ENCODE results near the gene LIX1. TPM values are rescaled to one million over a fixed set of nuclear protein-coding genes. Genes with fewer than 3 reads are reported as not detected.

Gene LIX1
- total and polyA plus RNA-seq, 4 donors: not detected

DNA sequence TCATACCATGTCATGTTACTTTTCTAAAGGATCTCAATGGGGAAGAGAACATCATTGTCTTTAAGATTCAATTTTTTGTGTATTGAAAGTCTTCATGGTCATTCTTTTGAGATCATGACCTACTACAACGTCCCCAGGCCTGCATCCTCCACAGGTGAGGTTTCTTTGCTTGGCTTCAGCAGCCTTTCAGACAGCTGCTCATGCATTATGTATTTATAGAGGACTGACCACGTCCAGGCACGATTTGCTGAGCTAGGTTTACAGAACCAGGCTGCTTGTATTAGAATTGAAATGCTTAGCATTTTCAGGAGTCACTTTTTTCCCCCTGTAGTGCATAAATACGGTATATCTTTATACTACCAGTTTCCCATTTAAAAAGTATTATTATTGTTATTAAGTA is 70.4 kb downstream of the LIX1 start:
- H3K27ac ChIP-seq (ENCODE audit: low read depth in 1 of 2, low read length in 2 of 2): no peak overlapping the region
- H3K4me3 ChIP-seq (ENCODE audit: low read depth in 1 of 3, low read length in 3 of 3): no peak overlapping the region
- no peak overlapping the region for H3K9ac ChIP-seq (ENCODE audit: low read depth in 1 of 2, low read length in 2 of 2)
- 79% methylated on average over 4 of the region's 4 CpGs for WGBS
- DNase-seq (ENCODE audit: low spot score): no peak
- H3K9me3 ChIP-seq (ENCODE audit: control insufficient read depth in 4 of 4, low read length in 3 of 4): no peaks in the 10 kb centered on the region
- H3K4me1 ChIP-seq (ENCODE audit: control insufficient read depth in 4 of 4, insufficient read depth in 4 of 4, low read length in 3 of 4): no peaks in the 10 kb centered on the region
- no peaks in the 10 kb centered on the region for H3K27me3 ChIP-seq (ENCODE audit: control insufficient read depth in 4 of 4, insufficient read depth in 4 of 4, low read length in 3 of 4)
- no peaks in the 10 kb centered on the region for H3K36me3 ChIP-seq (ENCODE audit: control insufficient read depth in 4 of 4, insufficient read depth in 3 of 4, low read depth in 1 of 4, low read length in 3 of 4)
- TF ChIP-seq JUND (IDR thresholded peaks at IDR 0.05): no peak
- no peak for TF ChIP-seq FOXA2 (IDR thresholded peaks at IDR 0.05)
- TF ChIP-seq EGR1 (IDR thresholded peaks at IDR 0.05; ENCODE audit: low read depth in 2 of 2): no peak
- no peak for TF ChIP-seq GABPA (IDR thresholded peaks at IDR 0.05 in 1 of 2, conservative IDR thresholded peaks at IDR 0.05 in 1 of 2)
- TF ChIP-seq TAF1 (conservative IDR thresholded peaks at IDR 0.05): no peak

DNA sequence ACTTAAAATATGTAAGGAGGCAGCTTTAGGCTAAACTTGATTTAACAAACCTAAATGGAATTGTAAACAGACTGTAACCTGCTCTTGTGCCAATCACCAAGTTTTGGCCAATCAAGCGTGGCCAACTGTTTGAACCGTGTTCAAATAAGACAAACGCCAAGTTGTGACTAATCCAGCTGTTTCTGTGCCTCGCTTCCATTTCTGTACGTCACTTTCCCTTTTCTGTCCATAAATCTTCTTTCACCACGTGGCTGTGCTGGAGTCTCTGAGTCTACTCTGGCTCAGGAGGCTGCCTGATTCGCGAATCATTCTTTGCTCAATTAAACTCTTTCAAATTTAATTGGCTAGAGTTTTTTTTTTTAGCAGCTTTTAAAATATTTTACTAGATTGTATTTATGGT is 71.3 kb downstream of the LIX1 start:
- no peak overlapping the region for H3K27ac ChIP-seq (ENCODE audit: low read depth in 1 of 2, low read length in 2 of 2)
- WGBS: 85% methylated on average over 8 of the region's 8 CpGs

DNA sequence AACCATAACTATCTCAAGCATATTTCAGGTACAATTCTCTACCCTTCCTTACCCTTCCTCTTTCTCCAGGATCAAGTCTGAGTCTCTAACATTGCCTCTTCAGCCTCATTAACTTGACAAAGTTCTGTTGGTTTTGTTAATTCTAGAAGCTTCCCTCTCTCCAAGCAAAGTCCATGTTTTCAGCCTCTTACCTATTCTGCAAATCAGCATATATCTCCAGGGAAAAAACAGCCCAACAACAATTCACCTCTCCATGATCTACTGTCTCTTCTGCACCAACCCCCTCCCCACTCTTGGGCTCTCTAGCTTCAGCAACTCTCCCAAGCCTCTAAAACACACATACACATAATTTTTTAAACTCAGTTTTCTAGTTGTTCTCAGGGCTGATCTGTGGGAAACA is 72.2 kb downstream of the LIX1 start:
- Histone ChIP-seq H3K27me3 (ENCODE audit: control insufficient read depth in 4 of 4, insufficient read depth in 4 of 4, low read length in 3 of 4) (no peaks in the 10 kb centered on the region), H3K27ac (ENCODE audit: low read depth in 1 of 2, low read length in 2 of 2) (no peak overlapping the region), H3K4me3 (ENCODE audit: low read depth in 1 of 3, low read length in 3 of 3) (no peak overlapping the region), H3K9me3 (ENCODE audit: control insufficient read depth in 4 of 4, low read length in 3 of 4) (no peaks in the 10 kb centered on the region), H3K9ac (ENCODE audit: low read depth in 1 of 2, low read length in 2 of 2) (no peak overlapping the region), H3K4me1 (ENCODE audit: control insufficient read depth in 4 of 4, insufficient read depth in 4 of 4, low read length in 3 of 4) (no peaks in the 10 kb centered on the region), H3K36me3 (ENCODE audit: control insufficient read depth in 4 of 4, insufficient read depth in 3 of 4, low read depth in 1 of 4, low read length in 3 of 4) (no peaks in the 10 kb centered on the region)
- no peak for DNase-seq (ENCODE audit: low spot score)
- TF ChIP-seq JUND (IDR thresholded peaks at IDR 0.05) (no peak), FOXA1 (IDR thresholded peaks at IDR 0.05) (no peak), GABPA (IDR thresholded peaks at IDR 0.05 in 1 of 2, conservative IDR thresholded peaks at IDR 0.05 in 1 of 2) (no peak)

More for the DNA sequence above, 71.3 kb downstream of the LIX1 start:
- no peak for DNase-seq (ENCODE audit: low spot score)
- H3K27me3 ChIP-seq (ENCODE audit: control insufficient read depth in 4 of 4, insufficient read depth in 4 of 4, low read length in 3 of 4): no peaks in the 10 kb centered on the region
- no peaks in the 10 kb centered on the region for H3K36me3 ChIP-seq (ENCODE audit: control insufficient read depth in 4 of 4, insufficient read depth in 3 of 4, low read depth in 1 of 4, low read length in 3 of 4)
- no peaks in the 10 kb centered on the region for H3K4me1 ChIP-seq (ENCODE audit: control insufficient read depth in 4 of 4, insufficient read depth in 4 of 4, low read length in 3 of 4)
- no peak overlapping the region for H3K9ac ChIP-seq (ENCODE audit: low read depth in 1 of 2, low read length in 2 of 2)
- no peaks in the 10 kb centered on the region for H3K9me3 ChIP-seq (ENCODE audit: control insufficient read depth in 4 of 4, low read length in 3 of 4)
- TF ChIP-seq, protein P1, sequence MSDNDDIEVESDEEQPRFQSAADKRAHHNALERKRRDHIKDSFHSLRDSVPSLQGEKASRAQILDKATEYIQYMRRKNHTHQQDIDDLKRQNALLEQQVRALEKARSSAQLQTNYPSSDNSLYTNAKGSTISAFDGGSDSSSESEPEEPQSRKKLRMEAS (IDR thresholded peaks at IDR 0.05): no peak
- no peak overlapping the region for H3K4me3 ChIP-seq (ENCODE audit: low read depth in 1 of 3, low read length in 3 of 3)

DNA sequence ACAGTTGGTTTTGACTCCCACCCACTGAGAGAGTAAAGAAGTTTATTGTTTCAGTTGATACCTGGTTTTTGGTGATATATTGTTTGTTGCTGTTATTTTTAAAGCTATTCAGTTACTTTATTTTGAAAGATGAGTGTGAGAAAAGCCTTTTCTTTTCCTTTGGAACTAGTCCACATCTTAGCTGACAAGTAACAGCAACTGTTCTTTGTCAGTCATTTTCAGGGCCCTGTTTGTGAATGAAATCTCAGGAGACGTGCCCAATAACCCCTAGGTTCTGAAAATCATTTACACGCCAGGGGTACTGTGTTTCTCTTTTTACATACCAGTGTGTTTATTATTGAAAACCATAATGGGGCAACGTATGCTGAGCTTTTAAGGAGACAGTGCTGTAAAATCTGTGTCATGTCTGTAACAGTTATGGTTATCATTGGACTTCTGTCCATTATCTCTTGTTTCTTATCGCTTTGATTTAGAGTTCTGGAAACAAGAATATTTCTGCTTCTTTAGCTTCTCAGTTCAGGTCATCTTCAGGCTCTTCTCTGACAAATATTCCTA is 75.0 kb downstream of the LIX1 start:
- WGBS: 86% methylated on average over 4 of the region's 4 CpGs

More for the DNA sequence above, 75.0 kb downstream of the LIX1 start:
- no peak for DNase-seq (ENCODE audit: low spot score)
- Histone ChIP-seq H3K4me3 (ENCODE audit: low read depth in 1 of 3, low read length in 3 of 3) (no peak overlapping the region), H3K36me3 (ENCODE audit: control insufficient read depth in 4 of 4, insufficient read depth in 3 of 4, low read depth in 1 of 4, low read length in 3 of 4) (no peaks in the 10 kb centered on the region), H3K9ac (ENCODE audit: low read depth in 1 of 2, low read length in 2 of 2) (no peak overlapping the region), H3K4me1 (ENCODE audit: control insufficient read depth in 4 of 4, insufficient read depth in 4 of 4, low read length in 3 of 4) (no peaks in the 10 kb centered on the region), H3K27ac (ENCODE audit: low read depth in 1 of 2, low read length in 2 of 2) (no peak overlapping the region), H3K9me3 (ENCODE audit: control insufficient read depth in 4 of 4, low read length in 3 of 4) (no peaks in the 10 kb centered on the region), H3K27me3 (ENCODE audit: control insufficient read depth in 4 of 4, insufficient read depth in 4 of 4, low read length in 3 of 4) (no peaks in the 10 kb centered on the region)
- no peak for TF ChIP-seq GABPA (IDR thresholded peaks at IDR 0.05 in 1 of 2, conservative IDR thresholded peaks at IDR 0.05 in 1 of 2)
- TF ChIP-seq, protein P2, sequence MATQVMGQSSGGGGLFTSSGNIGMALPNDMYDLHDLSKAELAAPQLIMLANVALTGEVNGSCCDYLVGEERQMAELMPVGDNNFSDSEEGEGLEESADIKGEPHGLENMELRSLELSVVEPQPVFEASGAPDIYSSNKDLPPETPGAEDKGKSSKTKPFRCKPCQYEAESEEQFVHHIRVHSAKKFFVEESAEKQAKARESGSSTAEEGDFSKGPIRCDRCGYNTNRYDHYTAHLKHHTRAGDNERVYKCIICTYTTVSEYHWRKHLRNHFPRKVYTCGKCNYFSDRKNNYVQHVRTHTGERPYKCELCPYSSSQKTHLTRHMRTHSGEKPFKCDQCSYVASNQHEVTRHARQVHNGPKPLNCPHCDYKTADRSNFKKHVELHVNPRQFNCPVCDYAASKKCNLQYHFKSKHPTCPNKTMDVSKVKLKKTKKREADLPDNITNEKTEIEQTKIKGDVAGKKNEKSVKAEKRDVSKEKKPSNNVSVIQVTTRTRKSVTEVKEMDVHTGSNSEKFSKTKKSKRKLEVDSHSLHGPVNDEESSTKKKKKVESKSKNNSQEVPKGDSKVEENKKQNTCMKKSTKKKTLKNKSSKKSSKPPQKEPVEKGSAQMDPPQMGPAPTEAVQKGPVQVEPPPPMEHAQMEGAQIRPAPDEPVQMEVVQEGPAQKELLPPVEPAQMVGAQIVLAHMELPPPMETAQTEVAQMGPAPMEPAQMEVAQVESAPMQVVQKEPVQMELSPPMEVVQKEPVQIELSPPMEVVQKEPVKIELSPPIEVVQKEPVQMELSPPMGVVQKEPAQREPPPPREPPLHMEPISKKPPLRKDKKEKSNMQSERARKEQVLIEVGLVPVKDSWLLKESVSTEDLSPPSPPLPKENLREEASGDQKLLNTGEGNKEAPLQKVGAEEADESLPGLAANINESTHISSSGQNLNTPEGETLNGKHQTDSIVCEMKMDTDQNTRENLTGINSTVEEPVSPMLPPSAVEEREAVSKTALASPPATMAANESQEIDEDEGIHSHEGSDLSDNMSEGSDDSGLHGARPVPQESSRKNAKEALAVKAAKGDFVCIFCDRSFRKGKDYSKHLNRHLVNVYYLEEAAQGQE (IDR thresholded peaks at IDR 0.05): no peak
